Stimulated activated CD4-positive, alpha-beta T cell treated with anti-CD3 and anti-CD28 coated beads, Interleukin-4, amount 100 ng/mL, for 24 hours (primary cell): ENCODE data around the gene BIN2.

Experiments used
- DNase-seq: peaks from one replicate; pipeline ENCODE4 v3.0.0-alpha.2; 2020

The BIN2 gene

DNA sequence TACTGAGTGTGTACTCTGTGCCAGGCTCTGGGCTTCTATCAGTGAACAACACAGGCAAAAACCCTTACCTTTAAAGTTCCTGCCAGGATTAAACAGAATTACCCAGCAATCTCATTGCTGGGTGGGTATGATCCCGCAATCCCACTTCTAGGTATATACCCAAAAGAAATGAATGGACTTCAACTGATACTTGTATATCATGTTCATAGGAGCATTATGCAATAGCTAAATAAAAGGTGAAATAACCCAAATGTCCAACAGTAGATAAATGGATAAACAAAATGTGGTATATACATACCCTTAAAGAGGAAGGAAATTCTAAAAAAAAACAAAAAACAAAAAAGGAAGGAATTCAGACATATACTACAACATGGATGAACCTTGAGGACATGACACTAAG, 70.7 kb downstream of the BIN2 start:
- no peak for DNase-seq

DNA sequence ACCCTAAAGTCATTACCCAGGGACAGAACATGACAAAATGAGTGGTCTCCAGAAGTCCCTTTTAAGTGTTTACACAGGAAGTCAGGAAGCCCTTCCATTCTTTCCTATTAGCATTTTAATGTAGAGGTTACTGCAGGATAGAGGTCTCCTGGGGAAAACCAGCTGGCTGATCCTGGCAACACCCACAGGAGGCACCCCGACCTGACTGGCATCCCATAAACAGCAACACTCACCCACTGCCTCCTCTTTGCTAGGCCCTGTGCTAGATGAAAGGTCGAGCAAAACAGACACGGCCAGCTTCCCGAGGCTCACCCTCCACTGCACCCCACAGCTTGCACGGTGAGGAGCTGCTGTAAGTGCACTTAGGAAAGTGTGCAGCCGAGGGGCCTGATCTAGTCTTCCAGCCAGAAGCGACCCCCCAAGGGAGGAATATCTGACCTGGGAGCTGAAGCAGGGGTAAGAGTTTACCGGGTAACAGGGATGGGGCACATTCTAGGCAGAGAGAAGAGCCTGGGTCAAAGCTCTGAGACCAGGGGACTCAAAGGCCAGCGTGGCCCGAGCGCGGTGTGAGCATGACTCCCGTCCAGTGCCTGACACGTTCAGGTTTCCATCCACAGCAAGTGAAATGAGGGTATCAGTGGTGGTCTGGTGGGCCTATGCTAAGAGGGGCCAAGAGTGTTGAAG, 76.3 kb downstream of the BIN2 start:
- no peak for DNase-seq

DNA sequence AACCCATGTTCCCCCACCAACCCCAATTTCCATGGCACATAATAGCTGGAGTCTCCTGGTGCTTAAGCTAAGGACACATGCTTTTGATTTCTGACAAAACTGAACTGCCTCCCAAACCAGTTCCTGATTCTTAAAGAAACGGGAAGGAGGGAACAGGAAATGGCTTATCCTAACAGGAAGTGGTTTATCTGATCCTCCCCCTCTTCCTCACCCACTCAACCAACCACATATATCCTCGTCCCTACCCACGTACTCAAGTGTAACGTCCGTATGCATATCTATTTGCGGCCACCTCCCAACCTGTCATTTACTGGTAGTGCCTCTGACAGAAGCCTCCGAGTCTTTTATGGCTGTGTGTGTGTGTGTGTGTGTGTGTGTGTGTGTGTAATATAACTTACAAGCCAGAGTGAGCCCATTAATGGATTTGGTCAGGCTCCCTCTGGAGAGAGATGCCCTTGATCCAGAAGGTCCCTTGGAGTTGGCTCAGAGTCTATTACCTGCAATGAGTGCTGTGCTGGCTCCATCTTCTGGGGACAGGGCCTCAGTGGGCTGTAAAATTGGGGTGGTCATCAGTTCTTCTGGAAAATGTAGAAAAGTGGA, 77.6 kb downstream of the BIN2 start:
- peak; percentile 30 for DNase-seq

DNA sequence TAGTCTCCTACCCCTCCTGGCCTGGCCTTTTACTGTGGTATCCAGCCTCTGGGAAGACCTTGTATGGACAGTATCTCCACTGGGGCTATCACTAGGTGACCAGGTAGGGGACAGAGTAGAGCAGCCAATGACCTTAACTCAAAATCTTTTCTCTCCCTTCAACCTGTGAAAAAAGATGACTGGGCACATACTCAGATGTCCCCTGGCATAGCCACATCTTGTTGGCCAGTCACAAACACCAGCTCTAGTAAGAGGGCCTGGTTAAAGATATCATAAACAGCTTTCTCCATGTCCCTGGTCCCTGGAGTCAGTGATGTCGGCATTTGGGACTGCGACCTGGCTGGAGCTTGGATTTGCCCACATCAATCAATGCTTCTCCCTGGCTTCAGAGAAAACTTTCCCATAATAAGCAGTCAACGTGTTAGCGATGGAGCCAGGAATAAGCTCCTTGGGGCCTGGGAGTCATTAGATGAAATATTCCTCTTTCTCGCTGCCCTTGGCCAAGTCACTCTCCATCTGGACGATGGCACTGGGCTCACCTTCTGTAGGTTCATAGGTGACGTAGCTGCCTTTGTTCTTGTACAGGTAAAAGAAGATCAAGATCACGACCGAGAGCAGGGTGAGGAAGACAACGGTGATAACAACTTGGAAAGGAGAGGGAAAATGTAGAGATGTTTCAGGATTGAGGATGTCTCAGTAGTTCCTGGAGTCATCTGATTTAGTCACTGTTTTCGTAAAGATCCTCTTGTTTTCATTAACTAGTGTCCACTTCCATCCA, 78.3 kb downstream of the BIN2 start:
- DNase-seq: no peak

DNA sequence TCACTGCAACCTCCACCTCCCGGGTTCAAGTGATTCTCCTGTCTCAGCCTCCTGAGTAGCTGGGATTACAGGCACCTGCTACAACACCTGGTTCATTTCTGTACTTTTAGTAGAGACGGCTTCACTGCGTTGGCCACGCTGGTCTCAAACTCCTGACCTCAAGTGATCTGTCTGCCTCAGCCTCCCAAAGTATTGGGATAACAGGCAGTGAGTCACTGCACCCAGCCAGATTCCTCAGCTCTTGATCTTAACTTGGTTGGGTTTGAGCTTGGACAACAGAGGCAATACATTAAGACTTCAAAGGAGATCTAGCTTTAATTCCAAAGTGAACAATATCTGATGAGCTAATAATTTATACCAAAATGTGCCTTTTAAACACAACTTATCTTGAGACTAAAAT, 79.7 kb downstream of the BIN2 start:
- DNase-seq: no peak

DNA sequence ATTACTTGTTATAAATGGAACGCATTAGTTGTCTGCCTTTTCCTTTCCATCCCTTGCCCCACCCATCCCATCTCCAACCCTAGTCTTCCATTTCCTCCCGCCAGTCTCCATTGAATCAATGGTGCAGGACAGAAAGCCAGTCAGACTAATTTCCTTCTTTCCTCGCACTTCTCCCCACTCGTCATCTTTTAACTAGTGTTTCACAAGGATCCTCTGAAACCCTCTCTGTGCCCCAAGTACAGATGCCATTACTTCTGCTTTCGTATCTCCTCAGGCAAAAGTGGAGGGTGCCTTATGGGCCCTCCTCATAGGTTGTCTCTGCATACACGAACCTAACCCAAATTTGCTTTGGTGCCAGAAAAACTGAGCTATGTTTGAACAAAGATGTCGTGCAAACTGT, 81.1 kb downstream of the BIN2 start:
- DNase-seq: no peak

DNA sequence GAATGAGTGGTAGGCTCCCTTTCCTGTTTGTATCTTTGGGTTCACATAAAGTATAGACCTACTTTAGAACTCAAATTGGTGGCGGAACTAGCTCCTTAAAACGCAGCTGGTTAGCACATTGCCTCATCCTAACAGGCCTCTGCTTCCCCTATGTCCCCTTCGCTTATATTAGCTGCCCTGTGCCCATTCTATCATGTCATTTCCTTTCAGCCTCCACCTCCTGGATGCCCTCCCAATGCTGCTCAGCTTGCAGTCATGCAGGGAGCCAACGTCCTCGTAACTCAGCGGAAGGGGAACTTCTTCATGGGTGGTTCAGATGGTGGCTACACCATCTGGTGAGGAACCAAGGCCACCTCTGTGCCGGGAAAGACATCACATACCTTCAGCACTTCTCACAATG, 81.9 kb downstream of the BIN2 start:
- no peak for DNase-seq

DNA sequence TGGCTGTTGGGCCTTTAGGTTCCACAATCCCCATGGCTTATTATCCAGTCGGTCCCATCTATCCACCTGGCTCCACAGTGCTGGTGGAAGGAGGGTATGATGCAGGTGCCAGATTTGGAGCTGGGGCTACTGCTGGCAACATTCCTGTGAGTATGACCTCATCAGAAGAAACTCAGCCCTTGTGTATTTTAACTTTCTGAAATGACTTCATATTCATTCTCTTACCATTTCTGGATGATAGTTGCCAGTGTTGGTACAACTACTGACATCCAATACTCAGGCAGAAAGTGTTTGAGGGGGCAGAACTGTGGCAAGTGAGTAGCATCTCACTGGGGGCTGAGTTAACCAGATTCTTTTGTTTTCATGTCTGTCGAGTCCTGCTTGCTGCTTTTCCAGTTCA, 83.0 kb downstream of the BIN2 start:
- no peak for DNase-seq

DNA sequence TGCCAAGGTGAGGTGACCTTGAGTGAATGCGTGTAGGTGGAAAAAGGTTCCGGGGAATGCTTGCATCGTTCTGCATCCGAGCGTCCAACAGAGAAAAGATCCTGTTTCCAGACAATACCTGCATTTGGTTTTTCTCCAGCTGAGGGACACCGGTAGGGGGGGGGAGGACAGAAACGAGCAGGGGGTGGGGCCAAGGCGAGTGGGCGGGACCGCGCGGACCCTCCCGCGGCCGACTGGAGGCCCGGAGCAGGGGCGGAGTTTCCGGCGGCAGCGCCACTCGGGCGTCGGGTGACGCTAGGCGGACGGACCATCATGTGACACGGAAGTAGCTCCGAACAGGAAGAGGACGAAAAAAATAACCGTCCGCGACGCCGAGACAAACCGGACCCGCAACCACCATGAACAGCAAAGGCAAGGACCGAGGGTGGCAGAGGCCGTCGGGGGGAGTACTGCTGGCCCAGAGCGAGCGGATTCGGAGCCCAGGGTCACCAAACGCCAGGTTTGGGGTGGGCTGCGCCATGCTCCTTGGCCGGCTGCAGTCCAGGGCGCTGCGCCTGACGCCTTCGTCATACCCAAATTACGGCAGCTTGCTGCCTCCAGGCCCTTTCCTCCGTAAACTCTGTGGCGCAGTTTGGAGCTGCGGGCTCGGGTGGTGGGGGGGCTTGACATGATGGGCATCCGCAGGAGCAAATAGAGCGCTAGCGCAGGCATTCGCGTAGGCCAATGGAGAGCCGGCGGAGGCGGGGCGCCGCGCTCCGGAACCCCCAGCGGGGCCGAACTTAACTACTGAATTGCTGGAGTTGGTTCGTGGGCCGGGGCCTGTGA, 85.3 kb downstream of the BIN2 start, which contains the start of gene DAZAP2:
Gene DAZAP2 (plus strand): TSS at position 317 of the 825 bp plus-strand sequence. CDS start 82 bp downstream, at position 399.
- peak; percentile 94 for DNase-seq

DNA sequence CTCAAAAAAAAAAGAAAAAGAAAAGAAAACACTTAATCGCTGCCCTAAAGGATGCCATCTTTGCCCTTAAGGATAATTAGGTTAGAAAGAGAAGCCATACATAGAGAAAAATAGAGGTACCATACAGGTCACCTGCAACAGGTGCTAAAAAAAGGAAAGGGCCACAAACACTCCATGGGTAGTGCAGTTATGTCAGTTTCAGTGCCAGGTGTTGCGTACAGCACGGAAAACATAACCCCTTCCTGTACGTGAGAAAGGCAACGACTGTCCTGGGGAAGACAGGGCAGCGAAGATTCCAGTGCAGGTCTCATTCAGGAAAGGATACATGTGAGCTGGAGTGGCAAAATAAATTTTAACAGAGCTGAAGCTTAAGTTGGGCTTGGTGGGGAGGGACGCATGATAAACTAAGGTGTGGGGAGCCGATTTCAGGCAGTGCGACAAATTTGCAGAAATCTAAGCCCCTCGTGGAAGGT, 85.9 kb downstream of the BIN2 start:
- DNase-seq: no peak

DNA sequence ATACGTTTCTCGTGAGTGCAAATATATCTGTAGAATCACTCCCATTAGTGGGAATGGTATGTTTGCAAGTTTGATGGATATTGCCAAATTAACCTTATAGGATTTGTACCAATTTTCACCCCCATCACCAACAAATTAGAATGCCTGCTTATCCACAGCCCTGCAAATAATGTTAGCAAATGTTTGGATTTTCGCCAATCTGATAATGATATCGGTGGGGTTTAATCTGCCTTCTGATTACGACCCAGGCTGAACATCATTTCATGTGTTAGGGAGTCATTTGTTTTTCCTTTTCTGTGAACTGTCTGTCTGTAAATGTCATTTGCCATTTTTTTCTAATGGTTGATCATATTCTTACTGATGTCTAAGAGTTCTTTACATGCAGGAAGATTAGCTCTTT, 89.4 kb downstream of the BIN2 start:
- DNase-seq: no peak

DNA sequence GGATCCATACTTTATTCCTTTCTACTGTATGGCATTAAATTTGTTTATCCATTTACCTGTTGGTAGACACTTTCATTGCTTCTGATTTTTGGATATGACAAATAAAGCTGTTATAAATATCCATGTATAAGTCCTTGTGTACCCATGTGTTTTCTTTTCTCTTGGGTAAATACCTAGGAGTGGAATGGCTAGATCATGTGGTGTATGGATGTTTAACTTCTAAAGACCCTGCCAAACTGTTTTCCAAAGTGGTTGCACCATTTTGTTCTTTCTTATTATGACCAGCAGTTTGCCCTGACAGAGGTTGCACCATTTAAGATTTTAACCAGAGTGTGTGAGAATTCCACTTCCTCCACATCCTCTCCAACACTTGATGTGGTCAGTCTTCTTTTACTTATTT, 91.3 kb downstream of the BIN2 start:
- DNase-seq: no peak
